ENCODE results near the gene DUSP1. TPM values are rescaled to one million over a fixed set of nuclear protein-coding genes. Genes with fewer than 3 reads are reported as not detected.

Gene DUSP1
- total RNA-seq, 1 donor from 2014 or later: 122 TPM

GRCh38 chr5:172733131-172733973 is 37.6 kb downstream of the DUSP1 start:
- intact Hi-C loops (cut with DNase I): no loop called here
- peak; percentile 91 for DNase-seq
- ATAC-seq (ENCODE audit: poor library complexity): peak; percentile 91

- intact Hi-C loops (cut with DNase I): no loop called here
- ATAC-seq (ENCODE audit: poor library complexity) (no peak), DNase-seq (no peak)
Observed at GRCh38 chr5:172732201-172732865, 38.7 kb downstream of the DUSP1 start.

DNA sequence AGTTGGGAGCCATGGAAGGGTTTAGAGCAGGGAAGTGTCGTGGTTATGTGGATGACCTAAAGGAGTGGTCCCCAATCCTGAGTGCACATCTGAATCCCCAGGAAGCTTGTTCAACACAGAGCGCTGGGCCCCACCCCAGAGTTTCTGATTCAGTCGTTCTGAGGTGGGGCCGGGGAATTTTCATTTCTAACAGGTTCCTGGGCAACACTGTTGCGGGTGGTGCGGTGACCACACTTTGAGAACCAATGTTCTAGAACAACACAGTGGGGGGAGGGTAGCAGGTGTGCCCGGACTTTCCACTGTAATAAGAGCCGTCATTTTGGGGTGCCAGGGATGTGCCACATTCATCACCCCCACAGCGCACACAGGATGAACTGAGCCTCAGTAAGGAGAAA is 39.3 kb downstream of the DUSP1 start:
- intact Hi-C loops (cut with DNase I): no loop called here
- no peak for ATAC-seq (ENCODE audit: poor library complexity)
- no peak for DNase-seq

DNA sequence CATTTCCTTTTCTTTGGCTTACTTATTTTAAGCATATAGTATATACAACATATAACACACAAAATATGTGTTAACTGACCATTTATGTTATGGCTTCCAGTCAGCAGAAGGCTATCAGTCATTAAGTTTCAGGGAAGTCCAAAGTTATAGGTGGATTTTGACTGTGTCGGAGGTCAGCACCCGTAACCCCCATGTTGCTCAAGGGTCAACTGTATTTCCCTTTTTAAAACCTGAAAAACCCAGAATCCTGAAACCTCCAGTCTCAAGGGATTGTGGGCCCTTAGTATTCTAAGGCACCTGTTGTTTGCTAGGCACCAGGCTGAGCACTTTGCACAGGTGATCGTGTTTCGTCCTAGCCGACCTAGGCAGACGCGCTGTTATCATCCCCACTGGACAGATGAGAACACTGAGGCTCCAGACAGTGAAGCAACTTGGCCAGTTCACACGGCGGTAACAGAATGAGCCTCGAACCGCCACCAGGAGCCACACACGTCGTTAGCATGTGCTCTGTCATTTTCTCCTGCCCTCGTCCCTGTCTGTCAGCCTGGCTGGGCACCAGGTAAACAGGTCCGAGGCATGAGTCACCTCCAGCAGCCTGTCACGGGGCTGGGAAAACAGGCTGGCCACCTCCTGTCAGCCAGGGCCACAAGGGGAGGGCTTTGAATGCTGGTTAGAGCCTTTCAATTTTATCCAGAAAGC is 39.9 kb downstream of the DUSP1 start:
- ATAC-seq (ENCODE audit: poor library complexity): no peak
- intact Hi-C loops (cut with DNase I): no loop called here
- no peak for DNase-seq

GRCh38 chr5:172730222-172730621 is 40.8 kb downstream of the DUSP1 start:
- ATAC-seq (ENCODE audit: poor library complexity): no peak
- DNase-seq: no peak
- intact Hi-C loops (cut with DNase I): no loop called here

DNA sequence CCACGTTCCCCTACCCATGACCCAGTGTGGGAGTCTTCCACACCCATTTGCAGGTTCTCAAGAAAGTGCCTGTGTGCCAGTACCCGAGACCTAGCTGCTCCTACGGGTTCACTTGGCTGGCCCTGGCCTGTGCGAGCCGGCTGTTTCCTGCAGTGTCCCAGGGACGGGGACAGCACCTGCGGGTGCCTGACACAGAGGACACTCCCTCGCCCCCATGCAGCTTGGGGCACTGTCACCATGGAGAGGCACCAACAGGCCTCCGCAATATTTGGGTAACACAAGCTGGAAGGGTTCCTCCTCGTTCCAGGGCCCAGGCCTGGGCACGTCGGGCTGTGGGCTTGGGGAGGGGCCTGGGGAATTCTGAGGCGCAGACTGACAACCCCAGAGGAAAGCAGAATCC is 41.4 kb downstream of the DUSP1 start:
- no peak for DNase-seq
- intact Hi-C loops (cut with DNase I): no loop called here
- no peak for ATAC-seq (ENCODE audit: poor library complexity)

DNA sequence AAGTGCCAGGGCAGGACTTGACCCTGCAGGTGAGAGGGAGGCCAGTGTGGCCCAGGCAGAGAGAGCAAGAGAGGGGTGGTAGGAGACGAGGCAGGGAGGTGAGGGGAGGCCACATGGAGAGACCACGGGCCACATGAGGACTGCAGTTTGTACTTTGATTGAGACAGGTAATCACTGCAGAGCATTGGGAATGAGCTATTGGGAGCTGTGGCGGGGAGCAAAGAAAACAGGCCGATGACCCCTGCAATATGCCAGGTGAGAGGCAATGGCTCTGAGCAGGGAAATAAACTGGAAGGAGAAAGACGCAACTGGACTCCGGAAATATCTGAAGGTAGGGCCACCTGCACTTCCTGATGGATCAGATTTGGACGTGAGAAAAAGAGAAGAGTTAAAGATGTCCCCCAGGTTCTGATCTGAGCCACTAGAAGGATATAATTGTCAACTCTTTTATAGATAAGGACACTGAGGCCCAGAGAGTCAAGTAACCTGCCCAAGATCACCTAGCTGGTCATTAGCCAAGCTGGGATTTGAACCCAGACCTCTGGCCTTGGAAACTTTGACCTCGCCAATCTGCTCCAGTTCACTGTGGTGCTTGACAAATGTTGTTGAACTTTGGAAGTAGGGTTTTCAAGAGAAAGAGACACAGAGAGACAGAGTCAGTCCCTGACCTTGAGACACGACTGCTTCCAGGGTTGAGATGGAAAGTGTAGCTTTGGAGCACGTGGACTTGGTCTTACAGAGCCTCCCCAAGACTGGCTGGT is 42.3 kb downstream of the DUSP1 start:
- ATAC-seq (ENCODE audit: poor library complexity) (no peak), DNase-seq (no peak)
- intact Hi-C loops (cut with DNase I): no loop called here

DNA sequence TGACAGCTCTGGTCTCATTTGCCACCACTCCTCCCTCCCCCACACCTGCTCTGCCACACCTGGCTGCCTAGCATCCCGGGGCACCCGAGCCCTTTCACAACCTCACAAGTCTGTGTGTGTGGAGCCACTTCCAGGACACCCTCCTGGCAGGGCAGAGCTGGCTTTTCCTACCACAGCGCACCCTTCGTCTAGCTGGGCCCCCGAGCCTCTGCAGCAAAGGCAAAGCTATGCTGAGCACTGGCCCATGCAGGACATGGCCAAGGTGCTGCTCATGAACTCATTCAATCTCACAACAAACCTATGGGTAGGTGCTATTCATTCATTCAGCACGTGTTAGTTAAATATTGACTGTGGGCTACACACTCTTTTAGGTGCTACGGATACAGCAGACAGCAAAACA is 43.4 kb downstream of the DUSP1 start:
- intact Hi-C loops (cut with DNase I): no loop called here
- no peak for ATAC-seq (ENCODE audit: poor library complexity)
- no peak for DNase-seq

DNA sequence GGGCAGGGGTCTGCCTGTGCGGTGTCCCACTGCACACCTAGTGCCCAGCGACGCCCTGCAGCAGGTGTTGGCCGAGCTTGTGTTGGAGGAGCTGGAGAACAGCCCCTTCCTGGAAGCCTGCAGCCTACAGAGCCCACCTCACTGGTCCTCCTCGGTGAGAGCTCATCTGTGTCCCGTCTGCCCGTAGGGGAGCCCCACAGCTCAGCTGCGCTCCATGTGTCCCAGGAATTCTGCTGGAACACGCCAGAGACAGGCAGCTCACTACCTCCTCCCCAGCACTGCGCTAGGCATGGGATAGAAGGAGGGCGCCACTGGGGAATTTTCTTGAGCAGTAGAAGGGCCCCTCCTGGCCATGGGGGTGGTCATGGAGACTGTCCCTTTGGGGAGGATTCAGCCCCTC is 44.0 kb downstream of the DUSP1 start:
- intact Hi-C loops (cut with DNase I): no loop called here
- no peak for ATAC-seq (ENCODE audit: poor library complexity)
- DNase-seq: no peak

GRCh38 chr5:172725785-172726184 is 45.2 kb downstream of the DUSP1 start:
- ATAC-seq (ENCODE audit: poor library complexity): no peak
- intact Hi-C loops (cut with DNase I): no loop called here
- no peak for DNase-seq

DNA sequence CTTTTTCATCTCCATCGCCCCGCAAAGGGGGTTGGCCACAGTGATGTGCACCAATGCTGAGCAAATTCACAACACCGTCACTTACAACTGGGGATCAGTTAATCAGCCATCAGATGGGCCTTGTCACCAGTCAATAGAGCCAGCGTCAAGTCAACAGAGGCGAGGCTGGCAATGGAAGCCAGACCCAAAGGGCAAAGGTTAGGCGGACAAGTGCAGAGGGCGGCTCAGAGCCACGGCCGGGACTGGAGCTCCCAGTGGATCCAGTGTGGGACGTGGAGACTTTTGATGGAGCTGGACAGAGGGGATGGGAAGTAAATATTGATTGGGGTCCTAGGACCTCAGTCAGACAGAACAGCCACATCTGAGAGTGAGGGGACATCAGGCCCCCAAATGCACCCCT is 45.7 kb downstream of the DUSP1 start:
- DNase-seq: no peak

DNA sequence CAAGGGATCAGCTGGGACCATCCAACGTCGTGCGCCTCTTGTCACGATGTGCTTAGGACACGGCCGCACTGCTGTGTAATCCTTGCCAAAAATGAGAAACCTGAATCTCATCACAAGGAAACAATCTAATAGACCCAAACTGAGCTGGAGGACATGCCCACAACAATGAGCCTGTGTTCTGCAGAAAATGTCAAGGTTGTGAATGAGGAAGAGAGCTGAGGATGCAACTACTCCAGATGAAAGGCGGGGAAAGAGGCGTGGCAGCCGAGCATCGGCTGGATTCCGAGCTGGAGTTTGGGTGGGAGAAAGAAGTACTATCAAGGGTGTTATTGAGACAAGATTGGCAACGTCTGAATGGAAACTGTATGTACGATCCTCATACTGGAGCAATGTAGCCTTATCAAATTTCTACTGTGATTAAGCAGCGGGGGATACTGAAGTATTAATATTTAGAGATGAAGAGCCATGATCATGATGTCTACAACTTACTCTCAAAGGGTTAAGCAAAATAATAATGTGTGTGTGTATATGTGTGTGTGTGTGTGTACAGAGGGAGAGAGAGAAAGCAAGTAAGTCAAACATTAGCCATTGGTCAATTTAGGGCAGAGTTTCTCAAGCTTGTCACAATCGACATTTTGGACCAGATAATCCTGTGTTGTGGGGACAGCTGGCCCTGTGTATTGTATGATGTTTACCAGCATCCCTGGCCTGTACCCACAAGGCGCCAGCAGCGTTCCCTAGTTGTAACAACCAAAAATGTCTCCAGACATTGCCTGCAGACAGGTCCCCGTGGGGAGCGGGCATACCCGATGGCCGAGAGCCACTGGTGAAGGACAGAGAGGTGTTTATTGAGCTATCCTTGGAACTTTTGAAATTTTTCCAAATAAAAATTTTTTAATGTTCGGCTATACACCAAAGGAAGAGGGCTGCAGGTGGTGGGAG is 46.5 kb downstream of the DUSP1 start:
- intact Hi-C loops (cut with DNase I): no loop called here
- ATAC-seq (ENCODE audit: poor library complexity): no peak
- no peak for DNase-seq

More for the DNA sequence above, 45.7 kb downstream of the DUSP1 start:
- intact Hi-C loops (cut with DNase I): no loop called here
- ATAC-seq (ENCODE audit: poor library complexity): no peak

- ATAC-seq (ENCODE audit: poor library complexity): no peak
- no peak for DNase-seq
- intact Hi-C loops (cut with DNase I): no loop called here
Observed at GRCh38 chr5:172723508-172723907, 47.5 kb downstream of the DUSP1 start.

DNA sequence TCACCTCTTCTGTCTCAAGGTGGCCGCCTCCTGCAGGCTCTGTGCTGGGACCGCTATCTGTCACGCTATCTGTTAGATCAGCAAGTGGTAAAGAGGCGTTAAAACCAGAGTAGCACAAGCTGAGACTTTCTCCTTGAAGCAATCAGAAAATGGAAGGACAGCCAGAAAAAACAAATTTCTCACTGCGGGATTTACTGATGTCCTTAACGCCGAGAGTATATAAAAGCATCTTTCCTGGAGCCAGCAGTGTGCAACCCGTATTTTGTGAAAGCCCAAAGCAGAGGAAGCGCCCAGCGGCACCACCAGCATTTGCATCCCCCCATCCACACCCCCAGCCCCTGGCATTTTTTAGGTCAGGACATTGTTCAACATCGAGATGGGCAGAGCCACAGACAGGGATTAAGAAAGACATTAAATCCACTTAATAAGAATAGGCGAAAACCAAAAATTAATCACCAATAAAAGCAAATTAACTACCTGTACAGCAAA is 48.6 kb downstream of the DUSP1 start:
- ATAC-seq (ENCODE audit: poor library complexity): peak; percentile 6
- intact Hi-C loops (cut with DNase I): no loop called here

DNA sequence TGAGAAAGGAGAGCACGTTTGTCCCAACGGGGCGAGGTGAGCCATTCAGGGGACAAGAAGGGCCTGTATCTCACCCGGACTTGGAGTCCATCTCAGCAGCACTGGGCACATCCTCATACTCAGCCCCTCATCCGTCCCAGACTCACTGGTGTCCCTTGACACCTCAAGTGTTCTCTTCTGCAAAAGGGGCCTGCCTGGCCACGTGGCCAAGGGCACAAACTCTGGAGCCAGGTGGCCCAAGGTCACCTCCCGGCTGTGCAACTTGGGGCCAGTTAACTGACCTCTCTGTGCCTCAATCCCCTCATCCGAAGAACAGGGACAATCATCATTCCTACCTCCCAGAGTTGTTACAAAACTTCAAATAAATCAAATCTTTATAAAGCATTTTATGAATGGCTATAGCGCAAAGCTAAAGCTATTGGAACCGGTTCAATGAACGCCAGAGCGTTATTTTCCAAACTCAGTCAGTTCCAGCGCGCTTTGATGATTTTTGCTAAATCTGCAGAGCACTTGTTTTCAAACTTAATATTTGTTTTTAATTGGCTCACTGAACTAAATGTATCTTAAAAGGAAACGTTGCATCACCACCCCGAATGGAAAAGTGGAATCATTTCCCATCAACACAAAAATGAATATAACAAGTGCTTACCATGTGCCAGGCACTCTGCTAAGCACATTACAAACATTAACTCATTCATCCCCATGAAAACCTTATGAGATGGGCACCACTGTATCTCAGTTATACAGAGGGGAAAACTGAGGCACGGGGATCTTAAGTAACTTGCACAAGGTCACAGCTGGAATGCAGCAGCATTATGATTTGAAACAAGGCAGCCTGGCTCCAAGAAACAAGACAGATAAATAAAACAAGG is 49.3 kb downstream of the DUSP1 start:
- intact Hi-C loops (cut with DNase I): no loop called here
- ATAC-seq (ENCODE audit: poor library complexity) (peak; percentile 52), DNase-seq (no peak)

More for the DNA sequence above, 48.6 kb downstream of the DUSP1 start:
- no peak for DNase-seq

GRCh38 chr5:172720655-172721054 is 50.3 kb downstream of the DUSP1 start:
- DNase-seq (no peak), ATAC-seq (ENCODE audit: poor library complexity) (no peak)
- intact Hi-C loops (cut with DNase I): no loop called here

GRCh38 chr5:172719211-172719610 is 51.8 kb downstream of the DUSP1 start:
- ATAC-seq (ENCODE audit: poor library complexity): no peak
- DNase-seq: no peak
- intact Hi-C loops (cut with DNase I): loop anchor here (2.0 to 10.0 kb wide), 2 partner anchors 52 to 116 kb away; partner anchors contain the start of genes DUSP1 and ERGIC1

All from Right ventricle myocardium superior (tissue), 1 donor.